Measurements from ENCODE around the gene CLRN1. TPM values are rescaled to one million over a fixed set of nuclear protein-coding genes. Genes with fewer than 3 reads are reported as not detected.

The CLRN1 gene
- total and polyA plus RNA-seq, 12 donors = 1.0 to 27.8 (median 10.5) TPM

DNA sequence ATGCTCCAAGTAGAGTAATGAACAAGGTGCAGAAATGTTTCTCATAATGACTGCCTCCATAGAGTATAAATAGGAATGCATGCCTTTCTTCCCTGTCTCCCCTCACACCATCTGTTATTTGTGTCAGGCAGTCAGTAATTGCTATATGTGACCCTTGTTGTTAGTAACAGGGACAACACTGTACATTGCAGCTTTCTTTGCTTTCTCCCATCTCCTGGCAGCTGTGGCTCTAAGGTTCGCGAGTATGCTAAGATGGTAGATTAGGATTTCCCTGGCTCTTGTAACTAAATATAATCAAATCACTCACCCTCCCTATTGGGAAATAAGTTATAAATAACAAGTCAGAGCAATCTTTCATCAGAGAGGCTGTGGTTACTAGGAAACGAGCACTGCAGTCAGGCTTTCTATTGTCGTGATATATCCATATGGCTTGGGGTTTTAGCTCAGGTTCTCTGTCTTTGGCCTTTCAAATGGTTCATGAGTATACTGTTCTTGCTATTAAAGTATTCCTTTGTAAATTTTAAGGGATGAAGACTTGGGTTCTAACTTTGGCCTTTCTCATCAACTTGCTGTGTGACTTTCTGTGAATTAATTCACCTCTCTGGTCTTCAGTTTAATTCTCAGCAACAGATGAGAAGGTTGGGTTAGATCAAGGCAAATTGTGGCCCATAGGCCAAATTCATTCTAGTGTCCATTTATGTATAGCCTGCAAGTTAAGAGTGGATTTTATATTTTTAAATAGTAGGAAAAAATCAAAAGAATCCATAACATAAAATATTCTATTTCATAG, 59.2 kb downstream of the CLRN1 start:
- H3K4me3 ChIP-seq = no peak overlapping the region
- no peak for DNase-seq
- H3K36me3 ChIP-seq (replicated peaks in 1 of 2) = no peaks in the 10 kb centered on the region
- H3K27ac ChIP-seq = no peak overlapping the region
- no peaks in the 10 kb centered on the region for H3K4me1 ChIP-seq (replicated peaks in 1 of 2)
- no peaks in the 10 kb centered on the region for H3K27me3 ChIP-seq
- H3K9me3 ChIP-seq (replicated peaks in 1 of 3) = no peaks in the 10 kb centered on the region
- TF ChIP-seq POLR2A (IDR thresholded peaks at IDR 0.05) (no peak), CTCF (IDR thresholded peaks at IDR 0.05) (no peak)
- intact Hi-C loops (cut with DNase I) = no loop called here
- WGBS, 4 donors = 54 to 67% (median 60%) methylated on average over 4 of the region's 4 CpGs

- no peak for TF ChIP-seq POLR2A (IDR thresholded peaks at IDR 0.05)
- TF ChIP-seq CTCF (IDR thresholded peaks at IDR 0.05) = no peak
Measured at GRCh38 chr3:150912501-150912900, 60.0 kb downstream of the CLRN1 start.

GRCh38 chr3:150911771-150912170, 60.8 kb downstream of the CLRN1 start:
- Histone ChIP-seq H3K27ac (no peak overlapping the region), H3K4me3 (no peak overlapping the region), H3K9me3 (replicated peaks in 1 of 3) (no peaks in the 10 kb centered on the region), H3K4me1 (replicated peaks in 1 of 2) (no peaks in the 10 kb centered on the region), H3K27me3 (no peaks in the 10 kb centered on the region), H3K36me3 (replicated peaks in 1 of 2) (no peaks in the 10 kb centered on the region)
- TF ChIP-seq POLR2A (IDR thresholded peaks at IDR 0.05) (no peak), CTCF (IDR thresholded peaks at IDR 0.05) (no peak)
- intact Hi-C loops (cut with DNase I) = no loop called here
- DNase-seq = no peak

More at GRCh38 chr3:150912501-150912900, 60.0 kb downstream of the CLRN1 start:
- Histone ChIP-seq H3K9me3 (replicated peaks in 1 of 3) (no peaks in the 10 kb centered on the region), H3K4me1 (replicated peaks in 1 of 2) (no peaks in the 10 kb centered on the region), H3K36me3 (replicated peaks in 1 of 2) (no peaks in the 10 kb centered on the region), H3K27me3 (no peaks in the 10 kb centered on the region), H3K27ac (no peak overlapping the region), H3K4me3 (no peak overlapping the region)
- no peak for DNase-seq
- intact Hi-C loops (cut with DNase I) = no loop called here
- WGBS, 4 donors = 70 to 81% (median 75%) methylated on average over 3 of the region's 3 CpGs

- WGBS, 4 donors = 35 to 53% (median 41%) methylated on average over 1 of the region's 1 CpG
- Histone ChIP-seq H3K27me3 (no peaks in the 10 kb centered on the region), H3K9me3 (replicated peaks in 1 of 3) (no peaks in the 10 kb centered on the region)
Measured at GRCh38 chr3:150906461-150906860, 66.1 kb downstream of the CLRN1 start.

More at GRCh38 chr3:150906461-150906860, 66.1 kb downstream of the CLRN1 start:
- Histone ChIP-seq H3K27ac (no peak overlapping the region), H3K4me1 (replicated peaks in 1 of 2) (no peaks in the 10 kb centered on the region), H3K4me3 (no peak overlapping the region), H3K36me3 (replicated peaks in 1 of 2) (no peaks in the 10 kb centered on the region)
- intact Hi-C loops (cut with DNase I) = no loop called here
- TF ChIP-seq CTCF (IDR thresholded peaks at IDR 0.05) (no peak), POLR2A (IDR thresholded peaks at IDR 0.05) (no peak)
- DNase-seq = no peak

Measured in adrenal gland (tissue), 12 donors.